Prostate gland (tissue), 2 donors: ENCODE results near the gene CFAP61.

Source experiments
- CTCF ChIP-seq, 4 experiments: fragments of 200-600 bp in 2 of 4; fragments of 450-650 bp in 2 of 4; sonication (generic) in 2 of 4; IDR thresholded peaks; 1 replicate in 3 of 4; 2 replicates in 1 of 4; pipeline ENCODE4 v1.5.1; 2016 to 2019; ENCODE audit warnings: antibody characterized with exemption in 4 of 4, mild to moderate bottlenecking in 2 of 4, moderate library complexity in 2 of 4
- POLR2A ChIP-seq: fragments of 450-650 bp; IDR thresholded peaks from one replicate; pipeline ENCODE4 v1.6.1; 2016; ENCODE audit warnings: antibody characterized with exemption, mild to moderate bottlenecking

GRCh38 chr20:20358801-20359200 is 306.5 kb downstream of the CFAP61 start:
- TF ChIP-seq CTCF (IDR thresholded peaks at IDR 0.05) (no peak), POLR2A (no peak)
